CD4-positive, alpha-beta T cell treated with Interferon alpha-2 for 1 hour (primary cell): ENCODE data around the gene SDR9C7.
"Not testable (repeated sequence)": the region's sequence is repeated elsewhere in the genome, so short reads cannot be mapped to it uniquely, and the experiment has no call there.

ENCODE experiments used
- DNase-seq, 2 donors: peaks; one replicate each; pipeline ENCODE4 v3.0.0-alpha.2; 2020 to 2022

Gene SDR9C7

DNA sequence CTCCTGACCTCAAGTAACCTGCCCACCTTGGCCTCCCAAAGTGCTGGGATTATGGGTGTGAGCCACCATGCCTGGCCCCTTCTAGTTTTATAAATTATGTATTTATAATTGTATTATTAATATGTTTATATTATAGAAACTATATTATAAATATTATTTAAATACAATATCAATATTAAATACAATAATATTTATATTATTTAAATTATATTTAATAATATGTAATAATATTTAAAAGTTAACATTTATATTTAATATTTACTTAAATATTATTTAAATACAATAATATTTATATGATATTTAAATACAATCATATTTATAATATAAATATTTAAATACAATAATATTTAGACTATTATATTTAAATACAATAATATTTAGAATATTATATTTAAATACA, 20.0 kb downstream of the SDR9C7 start:
- no peak for DNase-seq

GRCh38 chr12:56909403-56909802, 24.8 kb downstream of the SDR9C7 start:
- DNase-seq = not testable (repeated sequence)

DNA sequence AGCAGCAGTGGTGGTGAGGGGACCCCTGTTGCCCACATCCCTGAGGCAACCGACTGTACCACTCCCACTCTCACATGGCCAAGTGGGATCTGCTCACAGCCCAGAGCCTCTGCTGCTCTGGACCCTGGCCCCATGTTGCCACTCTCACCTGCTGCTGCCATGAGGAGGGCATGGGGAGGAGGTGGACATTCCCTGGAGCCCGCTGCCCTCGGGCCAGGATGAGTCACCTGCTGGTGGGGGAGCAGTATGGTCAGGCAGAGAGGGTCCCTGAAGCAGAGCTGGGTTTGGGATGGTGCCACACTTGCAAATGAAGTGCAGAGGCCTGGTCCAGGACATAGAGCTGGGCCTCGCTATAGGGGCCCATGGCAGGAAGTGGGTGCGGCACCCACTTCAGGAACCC, 26.1 kb downstream of the SDR9C7 start:
- DNase-seq = no peak

GRCh38 chr12:56905852-56906251, 28.4 kb downstream of the SDR9C7 start:
- no peak for DNase-seq

DNA sequence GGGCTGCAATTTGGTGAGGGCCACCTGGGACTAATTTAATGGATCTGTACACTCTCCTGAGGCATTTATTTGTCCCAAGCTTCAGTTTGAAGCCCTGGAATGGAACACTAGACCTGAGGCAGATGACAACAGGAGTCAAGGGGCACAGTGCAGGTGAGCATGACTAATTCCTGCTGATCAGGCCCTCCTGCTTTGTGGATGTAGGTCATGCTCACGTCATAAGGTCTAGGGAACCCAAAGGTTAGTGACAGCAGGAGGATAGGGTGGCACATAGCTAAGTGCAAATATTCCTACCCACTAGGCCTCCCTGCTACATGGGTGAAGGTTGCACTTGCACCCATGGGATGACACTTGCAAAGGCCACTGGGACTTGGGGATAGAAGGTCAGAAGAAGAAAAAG, 30.8 kb downstream of the SDR9C7 start:
- DNase-seq = no peak

- DNase-seq = not testable (repeated sequence)
Observed at GRCh38 chr12:56901313-56901712, 32.9 kb downstream of the SDR9C7 start.

GRCh38 chr12:56900583-56900982, 33.6 kb downstream of the SDR9C7 start:
- DNase-seq = no peak

GRCh38 chr12:56898938-56899337, 35.3 kb downstream of the SDR9C7 start:
- DNase-seq = no peak

- no peak for DNase-seq
Observed at GRCh38 chr12:56897844-56898361, 36.3 kb downstream of the SDR9C7 start.

- no peak for DNase-seq
Observed at GRCh38 chr12:56896082-56896481, 38.1 kb downstream of the SDR9C7 start.

DNA sequence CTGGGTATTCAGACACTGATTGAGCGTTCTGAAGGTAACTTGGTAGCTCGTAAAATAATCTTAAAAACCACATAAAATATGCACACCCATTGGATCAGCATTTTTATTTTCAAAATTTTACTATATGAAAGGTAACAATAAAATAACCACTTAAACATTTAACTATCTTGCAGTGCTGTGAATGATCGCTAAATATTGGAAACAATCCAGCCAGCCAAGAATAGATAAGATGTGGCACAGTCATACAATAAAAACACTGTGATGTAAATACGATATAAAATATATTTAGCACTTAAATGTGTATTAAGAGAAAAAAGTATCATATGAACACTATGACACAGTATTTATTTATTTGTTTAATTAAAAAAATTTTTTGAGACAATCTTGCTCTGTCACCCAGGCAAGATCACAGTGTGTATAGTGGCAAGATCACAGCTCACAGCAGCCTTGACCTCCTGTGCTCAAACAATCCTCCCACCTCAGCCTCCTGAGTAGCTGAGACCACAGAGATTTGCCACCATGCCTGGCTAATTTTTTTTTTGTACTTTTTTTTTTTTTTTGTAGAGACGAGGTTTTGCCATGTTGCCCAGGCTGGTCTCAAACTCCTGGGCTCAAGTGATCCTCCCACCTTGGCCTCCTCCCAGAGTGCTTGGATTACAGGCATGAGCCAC, 39.4 kb downstream of the SDR9C7 start:
- DNase-seq = no peak

- not testable (repeated sequence) for DNase-seq
Observed at GRCh38 chr12:56891885-56892284, 42.3 kb downstream of the SDR9C7 start.

DNA sequence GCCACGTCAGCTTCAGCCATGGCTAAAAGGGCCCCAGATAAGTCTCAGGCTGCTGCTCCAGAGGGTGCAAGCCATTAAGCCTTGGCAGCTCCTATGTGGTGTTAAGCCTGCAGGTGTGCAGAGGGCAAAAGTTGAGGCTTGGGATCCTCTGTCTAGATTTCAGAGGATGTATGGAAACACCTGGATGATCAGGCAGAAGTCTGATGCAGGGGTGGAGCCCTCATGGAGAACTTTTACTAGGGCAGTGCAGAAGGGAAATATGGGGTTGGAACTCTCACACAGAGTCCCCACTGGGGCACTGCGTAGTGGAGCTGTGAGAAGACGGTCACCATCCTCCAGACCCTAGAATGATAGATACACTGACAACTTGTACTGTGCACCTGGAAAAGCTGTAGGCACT, 47.9 kb downstream of the SDR9C7 start:
- DNase-seq = no peak

DNA sequence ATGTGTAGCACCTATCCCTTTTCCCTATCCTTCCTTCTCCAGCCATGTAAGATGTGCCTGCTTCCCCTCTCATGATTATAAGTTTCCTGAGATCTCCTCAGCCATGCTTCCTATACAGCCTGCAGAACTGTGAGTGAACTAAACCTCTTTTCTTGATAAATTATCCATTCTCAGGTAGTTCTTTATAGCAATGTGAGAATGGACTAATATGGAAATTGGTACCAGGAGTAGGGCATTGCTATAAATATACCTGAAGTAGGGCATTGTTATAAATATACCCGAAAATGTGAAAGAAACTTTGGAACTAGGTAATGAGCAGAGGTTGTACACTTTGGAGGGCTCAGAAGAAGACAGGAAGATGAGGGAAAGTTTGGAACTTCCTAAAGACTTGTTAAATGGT, 48.9 kb downstream of the SDR9C7 start:
- no peak for DNase-seq

DNA sequence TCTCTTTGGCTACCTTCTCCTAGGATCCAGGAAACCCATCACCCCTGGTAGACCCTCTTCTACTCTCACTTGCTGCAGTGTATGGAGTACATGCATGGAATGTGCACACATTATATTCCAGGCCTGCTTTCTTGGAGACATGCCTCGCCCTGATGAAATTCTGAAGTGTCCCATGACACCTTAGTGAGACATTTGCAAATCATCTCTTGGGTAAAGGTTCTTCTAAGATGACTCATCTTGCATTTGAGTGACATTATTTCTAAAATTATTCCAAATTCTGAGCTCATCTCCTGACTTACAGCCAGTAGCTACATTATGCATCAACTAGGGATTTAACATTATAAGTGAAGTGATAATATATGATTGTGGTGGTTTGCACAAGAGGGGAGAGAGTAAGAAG, 49.8 kb downstream of the SDR9C7 start:
- no peak for DNase-seq

DNA sequence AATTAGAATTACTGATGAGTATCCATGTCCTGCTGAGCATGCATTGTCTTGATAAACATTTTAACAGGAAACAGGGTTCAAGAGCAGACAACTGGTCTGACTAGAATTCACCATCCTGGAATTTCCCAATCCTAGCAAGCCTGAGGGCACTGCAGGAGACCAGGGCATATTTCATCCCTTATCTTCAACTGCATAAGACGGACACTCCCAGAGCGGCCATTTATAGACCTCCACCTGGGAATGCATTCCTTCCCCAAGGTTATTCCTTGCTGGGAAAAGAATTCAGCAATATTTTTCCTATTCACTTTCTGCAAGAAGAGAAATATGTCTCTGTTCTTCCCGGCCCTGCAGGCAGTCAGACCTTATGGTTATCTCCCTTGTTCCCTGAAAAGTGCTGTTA, 51.8 kb downstream of the SDR9C7 start:
- not testable (repeated sequence) for DNase-seq

- DNase-seq = no peak
Observed at GRCh38 chr12:56880125-56880992, 53.8 kb downstream of the SDR9C7 start.

DNA sequence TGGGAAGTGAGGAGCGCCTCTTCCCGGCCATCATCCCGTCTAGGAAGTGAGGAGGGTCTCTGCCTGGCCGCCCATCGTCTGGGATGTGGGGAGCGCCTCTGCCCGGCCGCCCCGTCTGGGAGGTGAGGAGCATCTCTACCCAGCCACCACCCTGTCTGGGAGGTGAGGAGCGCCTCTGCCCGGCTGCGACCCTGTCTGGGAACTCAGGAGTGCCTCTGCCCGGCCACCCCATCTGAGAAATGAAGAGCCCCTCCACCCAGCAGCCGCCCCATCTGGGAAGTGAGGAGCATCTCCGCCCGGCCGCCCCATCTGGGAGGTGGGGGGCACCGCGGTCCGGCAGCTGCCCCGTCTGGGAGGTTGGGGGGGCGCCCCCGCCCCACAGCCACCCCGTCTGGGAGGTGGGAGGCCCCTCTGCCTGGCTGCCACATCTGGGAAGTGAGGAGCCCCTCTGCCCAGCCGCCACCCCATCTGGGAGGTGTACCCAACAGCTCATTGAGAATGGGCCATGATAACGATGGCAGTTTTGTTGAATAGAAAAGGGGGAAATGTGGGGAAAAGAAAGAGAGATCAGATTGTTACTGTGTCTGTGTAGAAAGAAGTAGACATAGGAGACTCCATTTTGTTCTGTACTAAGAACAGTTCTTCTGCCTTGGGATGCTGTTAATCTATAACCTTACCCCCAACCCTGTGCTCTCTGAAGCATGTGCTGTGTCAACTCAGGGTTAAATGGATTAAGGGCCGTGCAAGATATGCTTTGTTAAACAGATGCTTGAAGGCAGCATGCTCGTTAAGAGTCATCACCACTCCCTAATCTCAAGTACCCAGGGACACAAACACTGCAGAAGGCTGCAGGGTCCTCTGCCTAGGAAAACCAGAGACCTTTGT, 54.7 kb downstream of the SDR9C7 start:
- DNase-seq = not testable (repeated sequence)

- DNase-seq = no peak
Observed at GRCh38 chr12:56878010-56878339, 56.2 kb downstream of the SDR9C7 start.

GRCh38 chr12:56877195-56878009, 56.8 kb downstream of the SDR9C7 start:
- no peak for DNase-seq

GRCh38 chr12:56874821-56875220, 59.4 kb downstream of the SDR9C7 start:
- no peak for DNase-seq

DNA sequence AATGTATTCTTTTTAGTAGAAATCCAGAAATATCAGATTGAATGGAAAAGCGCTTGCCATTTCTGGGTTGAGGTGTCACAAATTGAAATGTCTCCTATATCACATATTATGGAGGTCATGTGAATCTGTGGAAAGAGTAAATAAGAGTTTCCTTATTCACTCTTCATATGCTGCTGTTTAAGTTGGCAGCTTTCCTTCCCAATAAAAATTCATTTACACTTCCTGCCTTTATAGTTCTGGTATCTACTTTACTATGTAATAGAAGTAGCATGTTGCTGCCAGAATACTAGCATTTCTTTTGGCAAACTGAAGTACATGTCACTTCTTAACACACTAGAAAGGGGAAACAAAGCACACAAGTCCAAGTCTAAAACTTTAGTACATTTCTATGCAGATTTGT, 60.8 kb downstream of the SDR9C7 start:
- no peak for DNase-seq
